ENCODE results near the gene NR6A1. TPM values are rescaled to one million over a fixed set of nuclear protein-coding genes. Genes with fewer than 3 reads are reported as not detected.

NR6A1 gene
- total and polyA plus RNA-seq, 2 of the 13 experiments (the other 11 are each of a cell fraction or from before 2014, with no cell fraction given): 28.1 to 31.5 TPM

- TF ChIP-seq ARID2 (CRISPR knock-in tag; IDR thresholded peaks at IDR 0.05; ENCODE audit: borderline replicate concordance) (no peak), CREB1 (IDR thresholded peaks at IDR 0.05) (peak; percentile 10; the same call in 1 of the 2 replicates), CREB1 (CRISPR knock-in tag; IDR thresholded peaks at IDR 0.05) (peak; percentile 55), RXRA (CRISPR knock-in tag; IDR thresholded peaks at IDR 0.05) (peak; percentile 48; the same call in 1 of the 2 replicates), FOXO1 (CRISPR knock-in tag; IDR thresholded peaks at IDR 0.05) (no peak), SSRP1 (CRISPR knock-in tag; IDR thresholded peaks at IDR 0.05) (no peak), ZNF513 (CRISPR knock-in tag; conservative IDR thresholded peaks at IDR 0.05) (no peak), FOXA3 (CRISPR knock-in tag; IDR thresholded peaks at IDR 0.05) (peak; percentile 60), CHD4 (IDR thresholded peaks at IDR 0.05; ENCODE audit: borderline replicate concordance, low read length) (peak; percentile 58; the same call in 1 of the 2 replicates), ZNF503 (CRISPR knock-in tag; IDR thresholded peaks at IDR 0.05) (no peak), GATAD2A (CRISPR knock-in tag; IDR thresholded peaks at IDR 0.05) (peak; percentile 80), CBX5 (CRISPR knock-in tag; IDR thresholded peaks at IDR 0.05; ENCODE audit: borderline replicate concordance) (0 out of 2 replicates have a peak, but pooled peaks have one; percentile 41), MIXL1 (CRISPR knock-in tag; IDR thresholded peaks at IDR 0.05) (peak; percentile 62), ZNF598 (CRISPR knock-in tag; IDR thresholded peaks at IDR 0.05; ENCODE audit: borderline replicate concordance) (no peak), SIX1 (CRISPR knock-in tag; IDR thresholded peaks at IDR 0.05; ENCODE audit: borderline replicate concordance) (peak; percentile 53; the same call in 1 of the 2 replicates), E2F2 (CRISPR knock-in tag; IDR thresholded peaks at IDR 0.05; ENCODE audit: borderline replicate concordance) (no peak), THAP7 (CRISPR knock-in tag; IDR thresholded peaks at IDR 0.05) (no peak), DMTF1 (CRISPR knock-in tag; IDR thresholded peaks at IDR 0.05) (no peak), ZNF256 (CRISPR knock-in tag; conservative IDR thresholded peaks at IDR 0.05) (no peak), RXRB (CRISPR knock-in tag; IDR thresholded peaks at IDR 0.05; ENCODE audit: borderline replicate concordance) (peak; percentile 61; the same call in 1 of the 2 replicates), ZNF614 (CRISPR knock-in tag; IDR thresholded peaks at IDR 0.05; ENCODE audit: borderline replicate concordance) (0 out of 2 replicates have a peak, but pooled peaks have one; percentile 36), MTF2 (CRISPR knock-in tag; IDR thresholded peaks at IDR 0.05; ENCODE audit: borderline replicate concordance) (no peak)
Measured at GRCh38 chr9:124595743-124596142, 175.4 kb downstream of the NR6A1 start (continued).
